GM21786 (cell line): ENCODE results near the gene TARS3.
A peak's percentile ranks its signal among the peaks of the same experiment; 100 is the strongest.
"Not testable (repeated sequence)": the region's sequence is repeated elsewhere in the genome, so short reads cannot be mapped to it uniquely, and the experiment has no call there.

ENCODE experiments used
- ATAC-seq: cut with Tn5 transposase; IDR thresholded peaks from one replicate; pipeline ENCODE4 v1.9.1; 2021; ENCODE audit not compliant: unreplicated experiment

Gene TARS3

DNA sequence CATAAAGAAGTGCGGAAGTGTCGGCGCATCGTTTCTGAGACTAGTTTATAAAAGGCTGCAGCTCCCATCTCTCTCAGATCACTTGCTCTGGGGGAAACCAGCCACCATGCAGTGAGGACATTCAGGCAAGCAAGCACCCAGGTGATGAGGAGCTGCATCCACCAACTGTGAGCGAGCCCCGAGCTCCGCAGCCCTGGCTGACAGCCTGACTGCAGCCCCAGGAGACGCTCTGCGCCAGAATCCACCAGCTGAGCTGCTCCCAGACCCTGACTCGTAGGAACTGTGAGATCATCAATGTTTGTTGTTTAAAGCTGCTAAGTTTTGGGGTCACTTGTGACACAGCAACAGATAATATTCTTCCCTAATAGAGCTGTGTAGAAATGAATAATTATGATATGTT lies 67.1 kb downstream of the TARS3 start:
- ATAC-seq: no peak

DNA sequence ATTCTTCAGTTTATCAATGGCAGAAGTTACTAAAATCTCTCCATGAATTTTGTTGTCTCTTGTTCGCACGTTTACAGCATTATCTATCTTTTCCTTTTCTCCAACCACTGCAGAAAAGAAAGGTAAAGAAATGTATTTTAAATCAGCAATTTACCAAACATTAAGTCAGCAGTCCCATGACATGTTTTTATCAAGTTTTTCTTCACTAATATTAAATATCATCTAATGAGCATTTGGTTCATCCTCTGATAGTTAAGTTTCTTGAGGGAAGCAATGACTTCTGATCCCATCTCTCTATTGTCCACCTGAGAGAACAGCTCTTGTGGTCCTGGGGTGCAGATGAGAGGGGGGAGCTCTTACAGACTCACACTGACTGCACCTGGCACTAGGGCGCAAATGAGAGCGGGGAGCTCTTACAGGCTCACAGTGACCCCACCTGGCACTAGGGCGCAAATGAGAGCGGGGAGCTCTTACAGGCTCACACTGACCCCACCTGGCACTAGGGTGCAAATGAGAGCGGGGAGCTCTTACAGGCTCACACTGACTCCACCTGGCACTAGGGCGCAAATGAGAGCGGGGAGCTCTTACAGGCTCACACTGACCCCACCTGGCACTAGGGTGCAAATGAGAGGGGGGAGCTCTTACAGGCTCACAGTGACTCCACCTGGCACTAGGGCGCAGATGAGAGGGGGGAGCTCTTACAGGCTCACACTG lies 69.5 kb downstream of the TARS3 start:
- not testable (repeated sequence) for ATAC-seq

DNA sequence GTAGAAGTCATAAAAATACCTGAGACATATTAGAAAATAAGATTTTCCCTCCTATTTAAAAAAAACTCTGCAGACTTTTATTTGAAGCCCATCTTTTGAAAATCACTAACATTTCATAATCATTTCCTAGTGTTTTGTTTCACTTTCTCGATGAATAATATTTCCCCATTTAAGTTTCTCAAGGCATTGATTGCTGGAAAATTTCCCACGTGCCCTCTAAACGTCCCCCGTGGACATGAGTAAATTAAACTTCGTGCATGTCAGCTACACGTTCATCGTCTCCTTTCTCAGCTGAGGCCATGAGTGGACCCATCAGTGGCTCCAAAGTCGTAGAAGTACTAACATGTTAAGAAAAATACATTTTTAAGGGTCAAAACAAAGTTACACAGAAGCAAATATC lies 70.1 kb downstream of the TARS3 start:
- ATAC-seq: no peak

- ATAC-seq: no peak
Measured at GRCh38 chr15:101652786-101653430, 71.4 kb downstream of the TARS3 start.

DNA sequence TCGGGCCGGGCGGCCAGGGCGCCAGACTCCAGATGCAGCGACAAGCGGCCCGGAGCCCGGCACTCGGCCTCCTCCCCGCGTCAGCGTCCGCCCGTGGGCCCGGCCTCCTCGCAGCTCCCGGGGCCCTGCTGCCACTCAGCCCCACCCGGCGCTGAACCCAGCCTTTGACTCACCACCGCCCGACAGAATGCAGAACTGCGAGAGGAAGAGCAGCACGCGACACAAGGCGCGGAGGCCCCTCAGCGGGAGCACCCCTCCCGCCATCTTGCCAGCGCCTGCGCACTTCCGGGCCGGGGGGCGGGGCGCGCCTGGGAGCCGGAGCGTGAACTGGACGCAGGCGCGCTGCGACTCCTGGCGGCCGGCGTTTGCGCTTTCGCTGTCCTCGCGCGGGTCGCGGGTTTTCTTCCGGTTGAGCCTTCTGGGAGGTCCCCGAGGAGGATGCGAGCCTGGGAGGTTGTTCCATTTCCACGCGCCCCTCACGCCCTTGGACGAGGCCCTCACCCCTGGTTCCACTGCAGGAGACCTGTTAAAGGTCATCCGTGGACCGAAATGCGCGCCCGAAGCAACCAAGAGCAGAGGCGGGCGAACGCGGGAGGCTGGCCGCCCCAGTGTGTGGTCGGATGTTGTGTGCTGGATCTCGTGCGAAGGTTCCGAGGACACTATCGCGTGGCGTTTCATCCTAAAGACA lies 72.0 kb downstream of the TARS3 start, which contains the start of gene TM2D3:
Gene TM2D3, minus strand, starts transcription at position 284 of the 688 bp plus-strand sequence. Its CDS starts 20 bp downstream, at position 264.
- peak; percentile 89 for ATAC-seq

DNA sequence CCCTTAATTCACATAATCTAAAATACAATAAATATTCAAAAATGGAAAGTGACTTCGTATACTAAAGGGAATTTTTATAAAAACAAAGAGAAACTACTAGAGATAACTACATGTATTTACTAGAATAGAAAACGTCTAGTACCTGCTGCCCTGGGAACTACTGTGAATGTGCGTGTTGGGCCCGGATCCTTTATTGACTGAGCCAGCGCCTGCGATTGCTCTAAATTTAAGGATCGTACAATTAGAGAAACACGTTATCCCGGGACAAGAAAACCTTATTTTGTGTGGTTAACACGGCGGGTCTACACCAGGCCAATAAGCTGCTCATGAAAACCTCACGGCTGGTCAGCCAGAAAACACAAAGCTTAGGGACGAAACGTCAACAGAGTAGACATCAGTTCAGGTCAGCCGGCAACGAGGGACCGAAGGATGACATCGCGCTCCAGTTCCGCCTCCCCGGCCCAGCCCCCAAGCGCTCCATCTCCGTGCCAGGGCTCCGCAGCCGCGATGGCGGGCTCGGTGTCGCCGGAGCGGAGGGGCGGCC lies 72.6 kb downstream of the TARS3 start:
- ATAC-seq: peak; percentile 37

GRCh38 chr15:101650145-101650544 lies 74.1 kb downstream of the TARS3 start:
- ATAC-seq: no peak

DNA sequence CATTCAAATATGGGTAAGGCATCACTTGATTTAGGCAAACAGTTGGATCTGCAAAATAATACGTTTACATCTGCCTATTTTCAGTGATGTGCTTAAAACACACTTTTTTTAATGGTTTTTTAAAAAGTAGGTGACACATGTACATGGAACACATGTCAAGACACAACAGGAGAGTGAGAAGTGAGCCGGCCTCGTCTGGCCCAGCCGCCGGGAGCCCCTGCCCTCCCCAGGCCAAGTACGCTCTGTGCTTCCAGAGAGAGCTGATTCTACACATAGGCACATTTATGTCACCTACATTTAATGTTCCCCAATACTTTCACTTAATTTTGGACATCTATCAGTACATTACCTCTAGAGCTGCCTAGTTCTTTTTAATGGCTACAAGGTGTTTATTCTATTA lies 75.9 kb downstream of the TARS3 start:
- no peak for ATAC-seq

- ATAC-seq: no peak
Measured at GRCh38 chr15:101647251-101647650, 77.0 kb downstream of the TARS3 start.

DNA sequence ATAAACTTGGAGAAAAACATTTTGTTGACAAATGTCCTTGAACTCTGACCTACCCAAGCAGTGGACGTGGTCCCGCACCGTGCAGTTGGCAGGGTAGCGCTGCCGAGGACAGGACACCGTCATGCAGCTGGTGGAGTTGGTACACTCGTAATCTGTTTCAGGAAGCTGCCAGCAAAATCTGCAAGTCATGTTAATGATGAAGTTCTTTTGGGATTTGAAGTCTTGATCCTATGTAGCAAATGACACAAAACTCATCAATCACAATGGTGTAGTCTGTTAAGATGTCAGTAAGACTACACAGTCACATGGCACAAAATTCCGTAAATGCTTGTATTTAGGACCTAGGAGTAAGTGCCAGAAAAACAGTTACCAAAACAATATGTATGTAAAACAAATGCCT lies 77.6 kb downstream of the TARS3 start:
- no peak for ATAC-seq

GRCh38 chr15:101642361-101642760 lies 81.9 kb downstream of the TARS3 start:
- ATAC-seq: no peak

GRCh38 chr15:101641894-101642293 lies 82.4 kb downstream of the TARS3 start:
- ATAC-seq: no peak

DNA sequence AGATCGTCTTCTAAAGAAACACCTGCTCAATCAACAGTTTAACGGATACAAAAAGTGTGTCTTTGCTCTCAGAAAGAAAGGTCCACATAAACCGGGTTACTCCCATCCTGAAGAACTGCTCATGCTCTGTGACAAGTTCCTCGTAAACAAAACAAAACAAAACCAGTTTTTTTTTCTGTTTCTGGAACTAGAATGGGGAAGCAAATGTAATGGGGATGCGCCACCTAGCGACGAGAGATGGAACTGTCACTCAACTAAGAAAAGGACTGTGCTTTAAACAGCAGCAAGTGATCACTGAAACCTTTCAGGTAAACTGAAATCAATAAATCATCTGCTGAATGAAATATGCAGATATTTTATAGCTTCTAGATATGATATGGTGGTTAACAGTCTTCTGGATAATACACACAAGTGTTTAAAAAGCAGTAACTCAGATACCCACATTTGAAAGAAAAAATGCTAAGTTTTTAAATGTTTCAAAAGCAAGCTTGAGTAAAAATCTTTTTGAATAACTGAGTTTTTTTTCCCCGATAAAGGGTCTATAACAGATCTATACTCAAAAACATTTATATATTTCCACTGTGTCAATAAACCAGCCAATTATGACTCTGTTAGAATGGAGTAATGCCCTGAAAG lies 83.0 kb downstream of the TARS3 start:
- ATAC-seq: no peak

GRCh38 chr15:101639667-101640066 lies 84.6 kb downstream of the TARS3 start:
- no peak for ATAC-seq

- ATAC-seq: no peak
Measured at GRCh38 chr15:101637919-101638318, 86.4 kb downstream of the TARS3 start.

DNA sequence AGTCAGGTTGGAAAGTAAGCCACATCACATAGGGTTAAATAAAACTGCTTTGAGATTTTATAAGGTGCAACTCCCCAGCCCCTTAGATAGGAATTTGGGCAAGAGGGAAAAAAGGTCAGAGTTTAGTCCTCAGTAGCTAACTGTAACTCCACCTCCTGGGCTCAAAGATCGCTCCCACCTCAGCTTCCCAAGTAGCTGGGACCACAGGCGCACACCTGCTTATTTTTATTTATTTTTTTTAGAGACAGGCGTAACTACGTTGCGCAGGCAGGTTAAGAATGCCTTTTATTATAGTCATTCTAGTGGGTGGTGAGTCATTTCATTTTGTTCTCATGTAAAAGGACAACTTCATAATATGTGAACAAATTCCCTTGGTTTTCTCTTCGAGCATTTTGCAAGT lies 86.8 kb downstream of the TARS3 start:
- ATAC-seq: no peak

DNA sequence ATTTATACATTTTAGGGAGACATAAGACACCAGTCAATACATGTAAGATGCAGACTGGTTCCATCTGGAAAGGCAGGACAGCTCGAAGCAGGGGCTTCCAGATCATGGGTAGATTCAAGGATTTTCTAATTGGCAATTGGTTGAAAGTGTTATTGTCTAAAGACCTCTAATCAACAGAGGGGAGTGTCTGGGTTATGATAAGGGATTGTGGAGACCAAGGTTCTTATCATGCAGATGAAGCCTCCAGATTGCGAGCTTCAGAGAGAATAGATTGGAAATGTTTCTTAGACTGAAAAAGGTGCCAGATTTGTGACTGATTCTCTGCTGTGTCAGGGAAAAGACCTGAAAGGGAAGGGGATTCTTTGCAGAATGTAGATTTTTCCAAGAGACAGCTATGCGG lies 87.2 kb downstream of the TARS3 start:
- ATAC-seq: no peak

GRCh38 chr15:101635944-101636727 lies 88.1 kb downstream of the TARS3 start:
- ATAC-seq: no peak

- no peak for ATAC-seq
Measured at GRCh38 chr15:101633356-101633755, 90.9 kb downstream of the TARS3 start.

- ATAC-seq: not testable (repeated sequence)
Measured at GRCh38 chr15:101626729-101627128, 97.5 kb downstream of the TARS3 start.
